ENCODE results near the gene CDC42EP4.

The CDC42EP4 gene

GRCh38 chr17:73311781-73312641 is at the start of gene CDC42EP4:
TSS of gene CDC42EP4 (minus strand) at chr17:73312001. CDS start at chr17:73286500, 25,501 bp downstream.
- DNase-seq, result peak; percentile 91 to 93

DNA sequence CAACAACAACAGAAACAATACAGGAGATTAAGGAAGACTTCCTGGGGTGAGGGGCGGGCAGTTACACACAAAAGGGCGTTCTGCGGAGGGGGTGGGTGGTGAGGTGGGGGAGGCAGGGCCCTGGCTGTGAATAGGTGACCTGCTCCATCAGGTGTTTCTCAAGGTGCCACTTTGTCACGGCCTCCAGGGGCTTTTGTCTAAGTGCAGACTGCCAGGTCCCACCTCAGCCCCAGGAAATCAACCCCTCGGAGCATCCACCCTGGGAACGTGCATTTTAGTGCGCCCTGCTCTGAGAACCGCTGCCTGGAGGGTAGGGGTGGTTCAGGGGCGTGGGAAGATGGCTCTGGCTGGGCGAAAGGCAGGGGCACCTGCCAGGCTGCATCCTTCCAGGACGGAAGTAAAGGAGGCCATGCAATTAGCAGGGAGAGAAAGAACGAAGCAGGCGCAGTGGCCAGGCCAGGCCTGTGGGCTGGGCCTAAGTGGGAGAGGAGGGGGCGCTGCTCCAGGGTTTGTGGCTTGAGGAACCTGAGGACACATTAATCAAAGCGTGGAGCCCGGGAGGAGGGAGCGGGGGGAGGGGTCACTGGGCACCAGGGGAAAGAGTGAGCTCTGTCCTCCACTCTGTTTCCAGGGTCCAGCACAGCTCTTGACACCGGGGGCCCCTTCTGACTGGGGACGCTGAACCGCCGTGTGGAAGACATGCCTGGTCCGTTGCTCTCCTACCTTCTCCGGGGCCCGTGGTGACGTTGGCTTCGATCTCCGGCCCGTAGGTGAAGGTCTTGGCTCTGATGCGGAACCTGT is 49.4 kb upstream of the CDC42EP4 start:
- no peak for DNase-seq

- DNase-seq, result no peak
Observed at GRCh38 chr17:73359987-73360410, 48.2 kb upstream of the CDC42EP4 start.

DNA sequence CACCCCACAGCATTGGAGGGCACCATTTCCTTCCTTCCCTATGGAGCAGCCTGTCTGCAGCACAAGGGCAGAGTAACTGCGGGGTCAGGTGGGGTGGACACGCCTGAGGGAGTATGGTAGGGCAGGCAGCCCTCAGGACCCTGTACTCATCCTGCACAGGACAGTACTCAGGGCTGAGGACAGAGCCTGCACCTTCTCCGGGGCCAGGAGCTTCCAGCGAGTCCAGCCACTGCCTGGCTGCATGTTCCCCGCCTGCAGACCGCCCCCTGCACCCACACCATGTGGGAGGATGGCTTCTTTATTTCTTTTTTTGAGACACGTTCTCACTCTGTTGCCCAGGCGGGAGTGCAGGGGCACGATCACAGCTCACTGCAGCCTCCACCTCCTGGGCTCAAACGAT is 47.6 kb upstream of the CDC42EP4 start:
- no peak for DNase-seq

- no peak for DNase-seq
Observed at GRCh38 chr17:73358668-73359067, 46.9 kb upstream of the CDC42EP4 start.

DNA sequence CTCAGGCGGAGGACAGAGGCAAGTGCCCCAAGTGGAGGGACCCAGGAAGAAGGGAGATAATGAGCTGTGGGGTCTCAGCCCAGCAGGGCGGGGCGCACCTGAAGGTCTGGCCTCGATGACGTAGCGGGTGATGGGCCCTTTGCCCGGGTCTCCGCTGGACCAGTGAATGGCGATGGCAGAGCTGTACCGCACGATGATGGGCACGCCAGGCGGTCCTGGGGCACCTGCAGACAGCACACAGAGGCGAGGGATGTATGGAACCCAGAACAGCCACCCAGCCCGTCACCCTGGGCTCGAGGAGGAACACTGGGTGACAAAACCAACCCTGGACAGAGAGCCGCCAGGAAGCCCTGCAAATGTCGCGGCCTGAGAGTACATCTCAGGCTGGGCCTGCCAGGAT is 46.2 kb upstream of the CDC42EP4 start:
- no peak for DNase-seq

- no peak for DNase-seq
Observed at GRCh38 chr17:73357318-73357717, 45.5 kb upstream of the CDC42EP4 start.

GRCh38 chr17:73356561-73357170 is 44.9 kb upstream of the CDC42EP4 start:
- no peak for DNase-seq

GRCh38 chr17:73354423-73355284 is 42.9 kb upstream of the CDC42EP4 start:
- no peak for DNase-seq

- no peak for DNase-seq
Observed at GRCh38 chr17:73352261-73352660, 40.5 kb upstream of the CDC42EP4 start.

DNA sequence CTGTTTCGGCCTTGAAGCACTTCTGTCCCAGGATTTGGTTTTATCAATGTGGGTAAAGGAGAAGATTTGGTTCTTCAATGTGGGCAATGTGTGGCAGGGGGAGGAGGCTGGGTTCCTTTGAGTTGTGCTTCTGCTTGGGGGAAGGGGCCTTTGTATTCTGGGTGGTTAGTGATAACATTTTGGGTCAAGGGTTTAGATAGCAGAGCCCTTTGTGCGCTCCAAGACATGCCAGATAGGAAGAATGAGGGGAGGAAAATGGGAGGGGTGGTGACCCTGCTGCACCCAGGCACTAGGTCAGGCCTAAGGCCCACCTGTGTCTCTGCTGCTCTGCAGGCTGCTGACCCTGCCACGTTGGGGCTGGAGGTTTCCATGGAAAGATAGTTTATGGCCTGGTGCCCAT is 40.0 kb upstream of the CDC42EP4 start:
- DNase-seq, result no peak

GRCh38 chr17:73350864-73351263 is 39.1 kb upstream of the CDC42EP4 start:
- DNase-seq, result no peak

GRCh38 chr17:73349647-73350046 is 37.8 kb upstream of the CDC42EP4 start:
- no peak for DNase-seq

DNA sequence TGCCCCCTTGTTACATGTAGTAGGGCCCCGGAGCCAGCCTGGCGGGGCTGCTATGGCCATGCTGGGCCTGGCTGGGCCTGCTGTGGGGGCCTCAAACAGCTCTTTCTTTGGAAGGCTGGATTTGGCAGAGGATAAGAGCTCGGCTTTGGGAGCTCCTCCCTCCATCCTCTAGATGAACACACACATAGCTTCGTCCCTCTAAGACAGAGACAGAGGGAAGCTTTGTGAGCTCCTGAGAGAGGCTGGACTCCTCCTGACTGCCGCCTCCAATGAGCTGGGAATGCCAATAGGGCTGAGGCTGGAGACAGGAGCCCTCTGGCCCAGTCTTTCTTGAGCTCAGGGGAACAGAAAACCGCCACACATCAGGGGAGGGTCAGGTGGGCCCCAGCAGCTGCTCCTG is 37.3 kb upstream of the CDC42EP4 start:
- no peak for DNase-seq

- no peak for DNase-seq
Observed at GRCh38 chr17:73348829-73349095, 37.0 kb upstream of the CDC42EP4 start.

DNA sequence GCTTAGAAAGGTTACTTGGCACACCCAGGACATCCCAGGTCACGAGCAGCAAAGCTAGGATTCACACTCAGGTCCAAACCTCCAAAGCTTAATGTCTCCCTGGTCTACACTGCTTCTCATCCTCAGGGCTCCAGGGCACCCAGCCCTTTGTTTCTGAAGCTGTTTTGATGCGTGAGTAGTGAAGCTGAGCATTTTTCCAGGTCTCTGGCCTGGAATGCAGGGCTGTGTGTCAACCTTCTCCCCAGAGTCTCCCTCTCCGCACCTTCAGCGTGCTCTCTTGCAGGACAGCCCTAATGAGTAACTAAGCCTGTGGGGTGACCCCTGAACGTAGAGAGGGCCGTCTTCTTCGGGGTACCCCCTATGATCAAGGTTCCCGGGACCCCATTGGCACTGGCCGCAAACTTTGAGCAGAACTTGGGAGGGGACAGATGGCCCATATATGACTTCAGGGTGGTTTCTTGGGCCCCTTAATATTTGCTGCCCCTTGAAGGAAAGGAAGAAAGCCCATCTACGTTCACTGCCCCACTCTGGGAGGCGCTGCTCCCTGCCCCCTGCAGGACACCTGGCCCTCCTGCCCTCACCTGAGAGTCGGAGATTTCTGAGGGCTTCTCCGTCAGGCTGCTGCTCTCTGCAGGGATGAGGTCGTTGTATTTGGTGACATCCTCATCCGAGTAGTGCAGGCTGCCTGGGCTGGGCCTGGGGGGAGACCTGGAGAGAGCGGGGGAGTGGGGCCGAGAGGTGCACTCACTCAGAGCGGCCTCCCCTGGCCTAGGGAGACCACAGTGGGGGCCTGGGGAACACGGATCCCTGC is 36.4 kb upstream of the CDC42EP4 start:
- no peak for DNase-seq

GRCh38 chr17:73347351-73347750 is 35.5 kb upstream of the CDC42EP4 start:
- no peak for DNase-seq

- no peak for DNase-seq
Observed at GRCh38 chr17:73346501-73347162, 34.8 kb upstream of the CDC42EP4 start.

- DNase-seq, result no peak
Observed at GRCh38 chr17:73343739-73344454, 32.1 kb upstream of the CDC42EP4 start.

GRCh38 chr17:73343168-73343634 is 31.4 kb upstream of the CDC42EP4 start:
- DNase-seq, result no peak
